Left ventricle myocardium superior (tissue), 1 donor: ENCODE data around the gene LASP1NB. TPM values are rescaled to one million over a fixed set of nuclear protein-coding genes. Genes with fewer than 3 reads are reported as not detected.
"Not testable (repeated sequence)": the region's sequence is repeated elsewhere in the genome, so short reads cannot be mapped to it uniquely, and the experiment has no call there.

Experiments
- ATAC-seq: fragments of 200-7000 bp; cut with Tn5 transposase; one replicate; pipeline ENCODE4 v1.9.1; 2020; ENCODE audit warnings: mild to moderate bottlenecking, moderate library complexity
- DNase-seq: peaks from one replicate; pipeline ENCODE4 v3.0.0-alpha.2; 2020
- intact Hi-C: fragments of 100-400 bp; cut with micrococcal nuclease; formaldehyde crosslinking; loops from one replicate; pipeline ENCODE4 v1.11.0; 2022
- microRNA-seq: library from miRNA; unstranded; fragments of <30 nt; microRNA quantifications from one replicate; pipeline ENCODE4 v1.2.0, GENCODE V29; 2020; ENCODE audit warnings: borderline number of aligned reads
- total RNA-seq: library from RNA; stranded (reverse); fragmentation: NEBNext Ultra II Directional; extraction: Animal tissue kit (Norgen Biotek cat#: 25700); gene quantifications from one replicate; pipeline ENCODE4 v1.2.1, GENCODE V29; 2021
- donor health status: DM: no; HTN: yes; CAD: no; lungs with severe emphysema.

LASP1NB gene

GRCh38 chr17:38943607-38944006, 18.2 kb downstream of the LASP1NB start:
- intact Hi-C loops, result no loop called here
- ATAC-seq (no peak), DNase-seq (no peak)

GRCh38 chr17:38947189-38947588, 21.8 kb downstream of the LASP1NB start:
- no peak for DNase-seq
- ATAC-seq, result no peak
- intact Hi-C loops, result no loop called here

GRCh38 chr17:38953800-38954199, 28.4 kb downstream of the LASP1NB start:
- intact Hi-C loops, DNase-seq, ATAC-seq: not testable (repeated sequence)

- DNase-seq, result no peak
- ATAC-seq, result no peak
- intact Hi-C loops, result no loop called here
These were observed 32.9 kb downstream of the LASP1NB start for GRCh38 chr17:38958326-38958725.

- DNase-seq, result no peak
- no peak for ATAC-seq
- intact Hi-C loops, result no loop called here
These were observed 33.3 kb downstream of the LASP1NB start for GRCh38 chr17:38958756-38959155.

GRCh38 chr17:38959508-38959907, 34.1 kb downstream of the LASP1NB start:
- ATAC-seq, result no peak
- intact Hi-C loops, result no loop called here
- no peak for DNase-seq

GRCh38 chr17:38960402-38960801, 35.0 kb downstream of the LASP1NB start:
- DNase-seq (no peak), ATAC-seq (no peak)
- intact Hi-C loops, result no loop called here

GRCh38 chr17:38961413-38961812, 36.0 kb downstream of the LASP1NB start:
- intact Hi-C loops, result no loop called here
- ATAC-seq (no peak), DNase-seq (no peak)

- intact Hi-C loops, result no loop called here
- ATAC-seq, result peak; percentile 99
- peak; percentile 95 for DNase-seq
These were observed 41.9 kb downstream of the LASP1NB start, which contains the start of gene FBXO47 for GRCh38 chr17:38967290-38967738. FBXO47 (minus strand) TSS chr17:38967403; CDS start chr17:38963025, 4,378 bp downstream.

GRCh38 chr17:38969281-38969680, 43.9 kb downstream of the LASP1NB start:
- DNase-seq, result no peak
- no peak for ATAC-seq
- intact Hi-C loops, result no loop called here

GRCh38 chr17:38970128-38970527, 44.7 kb downstream of the LASP1NB start:
- DNase-seq, result no peak
- intact Hi-C loops, result no loop called here
- no peak for ATAC-seq

GRCh38 chr17:38970804-38971203, 45.4 kb downstream of the LASP1NB start:
- DNase-seq, result no peak
- ATAC-seq, result no peak
- intact Hi-C loops, result no loop called here

GRCh38 chr17:38976187-38976551, 50.8 kb downstream of the LASP1NB start:
- DNase-seq, intact Hi-C loops, ATAC-seq: not testable (repeated sequence)

- DNase-seq, result no peak
- intact Hi-C loops, result no loop called here
- ATAC-seq, result no peak
These were observed 52.8 kb downstream of the LASP1NB start for GRCh38 chr17:38978180-38978579.

Small RNAs within 50 kb of the gene (microRNA-seq; reads per million reads assigned to microRNA genes)
- not detected for gene MIR6779

Other genes with a start within 250 kb of the LASP1NB start
- gene MLLT6, start 220.3 kb upstream of the LASP1NB start, total RNA-seq, result 88.0 TPM
- gene CISD3, start 195.3 kb upstream of the LASP1NB start, total RNA-seq, result 87.9 TPM
- 23.8 TPM for gene PCGF2, start 177.3 kb upstream of the LASP1NB start, total RNA-seq
- 167 TPM for gene PSMB3, start 172.9 kb upstream of the LASP1NB start, total RNA-seq
- gene PIP4K2B, start 126.1 kb upstream of the LASP1NB start, total RNA-seq, result 42.3 TPM
- 10.0 TPM for gene CWC25, start 100.3 kb upstream of the LASP1NB start, total RNA-seq
- gene RPL23, start 71.9 kb upstream of the LASP1NB start, total RNA-seq, result 799 TPM
- gene LASP1, start 55.6 kb upstream of the LASP1NB start, total RNA-seq, result 28.4 TPM
- not detected for gene FBXO47, start 41.8 kb downstream of the LASP1NB start, total RNA-seq
- gene PLXDC1, start 226.0 kb downstream of the LASP1NB start, total RNA-seq, result 15.8 TPM
- gene ARL5C, start 240.5 kb downstream of the LASP1NB start, total RNA-seq, result not detected